LNCaP clone FGC (cell line): ENCODE results near the gene MAMSTR.

Experiments
- DNase-seq: peaks from one replicate; pipeline ENCODE4 v3.0.0-alpha.2; 2011; ENCODE audit warnings: low read depth
- H3K4me3 ChIP-seq: 2 replicates; pipeline ENCODE4 v1.5.1; 2011; ENCODE audit warnings: mild to moderate bottlenecking, low read depth, low read length, control low read depth
- CTCF ChIP-seq: IDR thresholded peaks from 2 replicates; pipeline ENCODE4 v1.5.1; 2012; ENCODE audit warnings: mild to moderate bottlenecking; ENCODE audit not compliant: control insufficient read depth, insufficient read depth; ENCODE audit errors: extremely low read depth

MAMSTR gene

GRCh38 chr19:48674216-48674809 is 45.2 kb downstream of the MAMSTR start:
- H3K4me3 ChIP-seq, result no peak overlapping the region
- DNase-seq, result no peak
- no peak for TF ChIP-seq CTCF

GRCh38 chr19:48673436-48674100 is 46.0 kb downstream of the MAMSTR start:
- no peak overlapping the region for H3K4me3 ChIP-seq
- TF ChIP-seq CTCF, result no peak

GRCh38 chr19:48672994-48673393 is 46.5 kb downstream of the MAMSTR start, which contains the start of gene NTN5:
TSS of gene NTN5 (minus strand) at chr19:48673017. CDS start at chr19:48670986, 2,031 bp downstream.
- DNase-seq, result no peak
- no peak for TF ChIP-seq CTCF
- no peak within 1 kb of the TSS for H3K4me3 ChIP-seq

More at GRCh38 chr19:48673436-48674100, 46.0 kb downstream of the MAMSTR start:
- DNase-seq, result no peak

DNA sequence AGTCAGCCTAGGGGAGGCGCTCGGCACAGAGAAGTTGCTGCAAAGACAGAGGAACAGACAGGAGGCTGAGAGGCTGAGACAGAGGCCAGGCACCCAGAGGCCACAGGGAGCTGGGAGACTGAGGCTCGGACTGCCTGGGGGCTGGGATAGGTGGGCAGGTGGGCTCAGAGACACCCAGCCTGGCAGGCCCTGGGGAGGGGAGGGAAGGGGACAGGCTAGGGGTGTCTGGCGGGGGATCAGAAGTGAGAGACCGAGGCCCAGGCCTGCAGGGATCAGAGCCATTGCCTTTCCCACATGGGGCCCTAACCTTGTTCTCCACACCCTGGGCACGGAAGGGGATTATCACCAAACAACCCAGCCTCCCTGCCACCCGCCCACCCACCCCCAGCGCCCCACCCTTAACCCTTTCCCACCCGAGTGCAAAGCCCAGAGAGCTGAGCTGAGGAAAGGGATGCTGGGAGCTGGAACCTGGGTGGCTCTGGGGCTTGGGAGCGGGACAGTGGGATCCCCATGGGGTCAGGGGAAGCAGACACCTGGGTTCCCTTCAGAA is 48.0 kb downstream of the MAMSTR start:
- no peak overlapping the region for H3K4me3 ChIP-seq
- DNase-seq, result no peak
- no peak for TF ChIP-seq CTCF

DNA sequence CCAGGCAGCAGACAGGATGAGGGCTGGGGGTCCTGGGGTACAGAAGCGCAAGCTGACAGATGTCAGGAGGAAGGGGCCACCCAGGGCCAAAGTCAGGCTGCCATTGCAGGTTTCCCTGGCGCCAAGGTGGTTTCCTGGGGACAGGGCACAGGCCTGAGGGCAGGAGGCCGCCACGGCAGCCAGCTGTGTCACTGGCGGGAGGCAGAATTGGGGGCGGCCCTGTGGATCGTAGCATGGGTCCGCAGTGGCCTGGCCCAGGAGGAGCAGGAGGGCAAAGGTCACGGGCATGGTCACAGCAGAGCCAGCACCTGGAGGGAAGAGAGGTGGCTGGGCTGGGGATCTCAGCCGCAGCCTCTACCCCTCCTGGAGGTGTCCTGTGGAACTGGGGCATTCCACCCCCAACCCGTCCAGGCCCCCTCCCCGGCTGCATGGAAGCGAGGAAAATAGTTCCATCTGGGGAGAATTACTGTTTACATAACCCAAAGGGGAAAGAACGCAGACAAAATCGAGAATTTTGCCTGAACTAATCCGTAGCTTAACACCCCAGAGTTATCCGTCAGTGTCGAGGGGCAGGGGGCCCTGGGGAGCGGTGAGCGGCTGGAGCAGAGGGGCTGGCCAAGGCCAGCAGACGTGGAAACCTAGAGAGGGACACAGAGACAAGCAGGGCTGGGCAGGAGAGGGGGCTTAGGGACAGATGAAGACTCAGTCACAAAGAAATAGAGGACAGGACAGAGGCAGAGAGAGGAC is 48.7 kb downstream of the MAMSTR start:
- DNase-seq, result no peak
- no peak for TF ChIP-seq CTCF
- no peak overlapping the region for H3K4me3 ChIP-seq

- TF ChIP-seq CTCF, result no peak
- H3K4me3 ChIP-seq, result no peak overlapping the region
- no peak for DNase-seq
Measured at GRCh38 chr19:48669903-48670668, 49.4 kb downstream of the MAMSTR start.
